ENCODE results near the gene AFF3. TPM values are rescaled to one million over a fixed set of nuclear protein-coding genes. Genes with fewer than 3 reads are reported as not detected.

The AFF3 gene
- total and polyA plus RNA-seq, 2 of the 8 experiments (the other 6 are each of a cell fraction or from before 2014, with no cell fraction given): 0.27 to 3.0 TPM

DNA sequence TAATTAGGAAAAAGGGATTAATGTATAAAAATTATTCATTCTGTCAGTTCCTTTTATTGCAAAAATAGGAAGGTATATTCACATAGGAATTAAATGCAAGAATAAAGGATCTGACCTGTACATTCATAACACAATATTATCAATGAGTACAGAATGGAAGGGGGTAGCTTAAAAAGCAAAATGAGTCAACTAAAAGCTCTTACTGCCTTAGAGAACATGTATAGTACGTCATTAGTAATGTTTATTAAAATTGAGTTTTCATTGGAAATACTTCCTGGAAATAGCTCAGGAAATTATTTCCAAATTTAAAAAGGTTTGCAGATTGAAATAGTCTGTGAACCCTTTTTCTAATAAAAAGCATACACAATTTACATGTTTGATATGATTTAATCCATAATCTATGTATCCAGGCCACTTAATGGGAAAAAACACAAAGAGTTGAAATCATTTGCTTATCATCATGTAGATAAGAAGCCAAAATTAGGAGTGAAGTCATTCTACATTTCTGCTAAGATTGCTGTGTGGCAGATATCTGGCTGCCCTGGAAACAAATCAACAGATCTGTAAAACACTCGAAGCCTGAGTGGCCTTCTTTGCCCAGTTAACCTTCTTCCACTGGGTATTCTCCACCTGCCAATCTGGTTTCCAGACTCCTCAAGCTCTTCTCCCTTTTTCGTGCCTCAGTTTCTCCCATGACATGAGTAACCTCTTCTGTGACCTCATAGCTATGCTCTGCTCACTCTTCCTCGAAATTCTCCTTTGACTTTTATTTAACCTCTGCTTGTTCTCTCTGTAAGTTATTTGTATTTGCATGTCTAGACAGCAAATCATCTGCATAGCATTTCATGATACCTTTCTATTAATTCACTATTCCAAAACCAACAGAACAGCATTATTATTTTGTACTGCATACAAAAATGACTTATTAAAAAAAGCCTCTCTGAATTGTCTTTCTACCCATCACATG is 471.3 kb downstream of the AFF3 start (continued):
- TF ChIP-seq, protein P1, sequence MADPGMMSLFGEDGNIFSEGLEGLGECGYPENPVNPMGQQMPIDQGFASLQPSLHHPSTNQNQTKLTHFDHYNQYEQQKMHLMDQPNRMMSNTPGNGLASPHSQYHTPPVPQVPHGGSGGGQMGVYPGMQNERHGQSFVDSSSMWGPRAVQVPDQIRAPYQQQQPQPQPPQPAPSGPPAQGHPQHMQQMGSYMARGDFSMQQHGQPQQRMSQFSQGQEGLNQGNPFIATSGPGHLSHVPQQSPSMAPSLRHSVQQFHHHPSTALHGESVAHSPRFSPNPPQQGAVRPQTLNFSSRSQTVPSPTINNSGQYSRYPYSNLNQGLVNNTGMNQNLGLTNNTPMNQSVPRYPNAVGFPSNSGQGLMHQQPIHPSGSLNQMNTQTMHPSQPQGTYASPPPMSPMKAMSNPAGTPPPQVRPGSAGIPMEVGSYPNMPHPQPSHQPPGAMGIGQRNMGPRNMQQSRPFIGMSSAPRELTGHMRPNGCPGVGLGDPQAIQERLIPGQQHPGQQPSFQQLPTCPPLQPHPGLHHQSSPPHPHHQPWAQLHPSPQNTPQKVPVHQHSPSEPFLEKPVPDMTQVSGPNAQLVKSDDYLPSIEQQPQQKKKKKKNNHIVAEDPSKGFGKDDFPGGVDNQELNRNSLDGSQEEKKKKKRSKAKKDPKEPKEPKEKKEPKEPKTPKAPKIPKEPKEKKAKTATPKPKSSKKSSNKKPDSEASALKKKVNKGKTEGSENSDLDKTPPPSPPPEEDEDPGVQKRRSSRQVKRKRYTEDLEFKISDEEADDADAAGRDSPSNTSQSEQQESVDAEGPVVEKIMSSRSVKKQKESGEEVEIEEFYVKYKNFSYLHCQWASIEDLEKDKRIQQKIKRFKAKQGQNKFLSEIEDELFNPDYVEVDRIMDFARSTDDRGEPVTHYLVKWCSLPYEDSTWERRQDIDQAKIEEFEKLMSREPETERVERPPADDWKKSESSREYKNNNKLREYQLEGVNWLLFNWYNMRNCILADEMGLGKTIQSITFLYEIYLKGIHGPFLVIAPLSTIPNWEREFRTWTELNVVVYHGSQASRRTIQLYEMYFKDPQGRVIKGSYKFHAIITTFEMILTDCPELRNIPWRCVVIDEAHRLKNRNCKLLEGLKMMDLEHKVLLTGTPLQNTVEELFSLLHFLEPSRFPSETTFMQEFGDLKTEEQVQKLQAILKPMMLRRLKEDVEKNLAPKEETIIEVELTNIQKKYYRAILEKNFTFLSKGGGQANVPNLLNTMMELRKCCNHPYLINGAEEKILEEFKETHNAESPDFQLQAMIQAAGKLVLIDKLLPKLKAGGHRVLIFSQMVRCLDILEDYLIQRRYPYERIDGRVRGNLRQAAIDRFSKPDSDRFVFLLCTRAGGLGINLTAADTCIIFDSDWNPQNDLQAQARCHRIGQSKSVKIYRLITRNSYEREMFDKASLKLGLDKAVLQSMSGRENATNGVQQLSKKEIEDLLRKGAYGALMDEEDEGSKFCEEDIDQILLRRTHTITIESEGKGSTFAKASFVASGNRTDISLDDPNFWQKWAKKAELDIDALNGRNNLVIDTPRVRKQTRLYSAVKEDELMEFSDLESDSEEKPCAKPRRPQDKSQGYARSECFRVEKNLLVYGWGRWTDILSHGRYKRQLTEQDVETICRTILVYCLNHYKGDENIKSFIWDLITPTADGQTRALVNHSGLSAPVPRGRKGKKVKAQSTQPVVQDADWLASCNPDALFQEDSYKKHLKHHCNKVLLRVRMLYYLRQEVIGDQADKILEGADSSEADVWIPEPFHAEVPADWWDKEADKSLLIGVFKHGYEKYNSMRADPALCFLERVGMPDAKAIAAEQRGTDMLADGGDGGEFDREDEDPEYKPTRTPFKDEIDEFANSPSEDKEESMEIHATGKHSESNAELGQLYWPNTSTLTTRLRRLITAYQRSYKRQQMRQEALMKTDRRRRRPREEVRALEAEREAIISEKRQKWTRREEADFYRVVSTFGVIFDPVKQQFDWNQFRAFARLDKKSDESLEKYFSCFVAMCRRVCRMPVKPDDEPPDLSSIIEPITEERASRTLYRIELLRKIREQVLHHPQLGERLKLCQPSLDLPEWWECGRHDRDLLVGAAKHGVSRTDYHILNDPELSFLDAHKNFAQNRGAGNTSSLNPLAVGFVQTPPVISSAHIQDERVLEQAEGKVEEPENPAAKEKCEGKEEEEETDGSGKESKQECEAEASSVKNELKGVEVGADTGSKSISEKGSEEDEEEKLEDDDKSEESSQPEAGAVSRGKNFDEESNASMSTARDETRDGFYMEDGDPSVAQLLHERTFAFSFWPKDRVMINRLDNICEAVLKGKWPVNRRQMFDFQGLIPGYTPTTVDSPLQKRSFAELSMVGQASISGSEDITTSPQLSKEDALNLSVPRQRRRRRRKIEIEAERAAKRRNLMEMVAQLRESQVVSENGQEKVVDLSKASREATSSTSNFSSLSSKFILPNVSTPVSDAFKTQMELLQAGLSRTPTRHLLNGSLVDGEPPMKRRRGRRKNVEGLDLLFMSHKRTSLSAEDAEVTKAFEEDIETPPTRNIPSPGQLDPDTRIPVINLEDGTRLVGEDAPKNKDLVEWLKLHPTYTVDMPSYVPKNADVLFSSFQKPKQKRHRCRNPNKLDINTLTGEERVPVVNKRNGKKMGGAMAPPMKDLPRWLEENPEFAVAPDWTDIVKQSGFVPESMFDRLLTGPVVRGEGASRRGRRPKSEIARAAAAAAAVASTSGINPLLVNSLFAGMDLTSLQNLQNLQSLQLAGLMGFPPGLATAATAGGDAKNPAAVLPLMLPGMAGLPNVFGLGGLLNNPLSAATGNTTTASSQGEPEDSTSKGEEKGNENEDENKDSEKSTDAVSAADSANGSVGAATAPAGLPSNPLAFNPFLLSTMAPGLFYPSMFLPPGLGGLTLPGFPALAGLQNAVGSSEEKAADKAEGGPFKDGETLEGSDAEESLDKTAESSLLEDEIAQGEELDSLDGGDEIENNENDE (IDR thresholded peaks at IDR 0.05; ENCODE audit: insufficient replicate concordance, low read length): no peak
- no peak for TF ChIP-seq EZH2 (IDR thresholded peaks at IDR 0.05; ENCODE audit: low read depth, low read length, severe bottlenecking)
